Measurements from ENCODE around the gene GUCD1. TPM values are rescaled to one million over a fixed set of nuclear protein-coding genes. Genes with fewer than 3 reads are reported as not detected.

Gene GUCD1
- total RNA-seq = 112 and 153 TPM in 2 replicates

DNA sequence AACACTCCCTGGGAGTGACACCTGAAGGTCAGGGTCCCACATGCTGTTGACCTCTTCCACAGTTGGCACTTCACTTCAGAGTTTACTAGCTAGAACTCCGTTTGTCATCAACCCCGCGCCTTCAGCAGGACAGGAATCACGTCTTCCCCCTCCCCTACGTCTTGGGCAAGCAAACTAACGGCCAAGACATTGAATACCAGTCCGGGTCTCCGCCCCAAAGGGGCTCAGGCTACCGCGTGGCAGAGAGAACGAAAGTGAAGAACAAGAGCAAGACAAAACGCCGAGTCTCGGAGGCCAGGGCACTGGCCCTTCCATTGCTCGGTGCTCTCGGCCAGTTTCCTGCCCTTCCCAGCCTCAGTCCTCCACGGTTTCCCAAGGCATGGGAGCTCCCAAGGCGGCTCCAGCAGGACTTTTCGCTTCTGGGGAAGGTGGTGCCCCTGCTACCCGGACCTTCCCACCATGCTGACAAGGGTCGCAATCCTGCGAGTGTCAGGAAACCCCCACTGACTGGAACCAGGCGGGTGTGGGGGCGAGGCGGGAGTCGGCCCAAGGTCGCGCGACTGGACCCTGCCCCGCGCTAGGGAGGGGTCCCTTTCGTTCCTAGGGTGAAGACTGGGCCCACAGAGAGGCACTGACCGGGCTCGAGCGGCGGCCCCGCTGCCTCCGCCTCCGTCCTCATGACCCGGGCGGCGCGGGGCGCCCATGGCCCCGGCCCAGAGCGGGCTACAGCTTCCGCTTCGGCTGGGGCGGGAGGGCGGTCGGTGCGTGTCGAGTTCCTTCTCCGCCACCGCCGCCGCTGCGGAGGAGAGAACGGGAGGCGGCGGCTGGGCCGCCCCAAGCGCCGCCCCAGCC lies at the start of gene GUCD1:
Gene GUCD1, minus strand, starts transcription at position 826 of the 852 bp plus-strand sequence. Its CDS starts 147 bp downstream, at position 679.

DNA sequence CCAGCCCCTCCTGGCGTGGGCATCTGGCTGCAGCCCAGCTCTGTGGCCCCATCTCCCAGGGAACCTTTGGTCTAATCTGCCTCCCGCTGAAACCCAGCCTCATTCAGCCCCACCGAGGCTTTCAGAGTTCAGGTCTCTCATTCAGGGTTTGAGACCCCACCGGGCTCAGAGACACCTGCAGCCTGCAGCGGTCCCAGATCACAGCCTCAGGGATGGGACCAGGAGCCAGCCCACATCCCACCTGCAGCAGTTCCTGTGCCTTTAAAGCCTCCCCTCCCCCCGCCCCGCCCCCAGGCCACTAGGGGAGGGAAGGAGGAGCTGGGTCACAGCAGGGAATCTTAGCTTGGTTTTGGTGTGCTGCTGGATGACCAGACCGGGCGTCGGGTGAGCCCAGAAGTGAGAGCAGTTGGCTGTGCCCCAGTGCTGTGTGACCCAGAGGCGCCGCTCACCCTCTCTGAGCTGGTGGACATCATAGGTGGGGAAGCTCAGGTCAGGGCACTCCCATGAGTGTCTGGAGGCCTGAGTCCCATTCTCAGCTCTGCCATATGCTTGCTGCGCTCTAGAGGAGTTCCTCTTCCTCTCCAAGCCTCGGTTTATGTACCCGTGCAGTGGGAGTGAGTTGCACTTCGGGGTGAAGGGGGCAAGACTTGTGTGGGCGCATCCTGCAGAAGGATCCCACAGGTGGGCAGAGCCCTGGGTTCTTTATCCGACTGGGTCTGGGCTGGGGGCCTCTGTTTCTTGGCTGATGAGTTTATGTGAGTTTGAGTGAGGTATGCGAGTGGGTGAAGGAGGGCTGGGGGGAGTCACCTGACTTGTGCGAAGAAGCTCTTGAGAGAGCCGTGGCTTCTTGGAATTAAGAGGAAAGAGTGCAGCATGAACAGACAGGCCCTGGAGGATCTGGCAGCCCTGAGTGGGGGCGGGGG lies 48.2 kb upstream of the GUCD1 start, which contains the start of gene GGT1:
Gene GGT1, plus strand, starts transcription at position 347 of the 923 bp plus-strand sequence. CDS start 7,889 bp downstream, outside the sequence.

GRCh38 chr22:24592851-24593558 lies 38.1 kb upstream of the GUCD1 start, which contains the start of gene LRRC75B:
Gene LRRC75B, minus strand, starts transcription at chr22:24593073. Its CDS starts 34 bp downstream, at chr22:24593039.

DNA sequence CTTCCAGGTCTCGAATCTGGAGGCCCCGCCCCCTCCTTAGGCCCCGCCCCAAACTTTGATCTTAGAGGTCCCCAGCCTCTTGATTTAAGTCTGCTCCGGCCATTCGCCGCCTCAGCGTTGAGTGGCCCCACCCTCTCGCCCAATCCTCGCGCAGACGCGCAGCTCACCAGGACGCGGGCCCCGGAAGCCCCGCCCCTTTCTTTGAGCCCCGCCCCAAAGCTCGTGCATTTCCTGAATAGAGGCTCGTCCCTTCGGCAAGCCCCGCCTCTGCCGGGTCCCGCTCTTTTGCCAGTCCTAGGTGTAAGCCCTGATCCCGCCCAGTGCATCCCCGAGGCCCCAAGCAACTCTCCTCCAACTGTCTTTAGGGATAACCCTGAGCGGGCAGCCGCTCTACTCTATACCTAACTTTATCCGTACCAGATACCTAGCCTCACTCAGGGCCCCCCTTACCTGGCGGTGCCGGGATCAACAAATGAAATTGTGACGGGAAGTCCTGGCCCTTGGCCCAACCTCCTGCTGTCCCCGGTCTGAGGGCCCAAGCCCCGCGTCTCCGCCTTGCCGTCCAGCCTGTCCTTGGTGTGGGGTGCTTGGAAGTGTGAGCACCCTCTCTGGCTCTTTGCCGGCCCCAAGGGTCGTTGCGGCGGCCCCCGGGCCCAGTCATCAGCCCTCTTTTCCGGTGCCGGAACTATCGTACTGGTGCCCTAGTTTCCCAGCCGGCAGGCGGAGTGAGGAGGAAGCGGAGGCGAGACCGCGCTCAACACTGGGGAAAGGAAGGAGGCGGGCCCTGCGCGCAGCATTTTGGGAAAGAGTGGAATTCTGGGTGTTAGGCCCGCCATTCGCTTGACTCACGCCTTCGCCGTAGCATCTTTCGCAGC lies 464 bp upstream of the GUCD1 start, which contains the start of gene SNRPD3:
Gene SNRPD3, plus strand, starts transcription at position 835 of the 875 bp plus-strand sequence. CDS start 1,676 bp downstream, outside the sequence.

DNA sequence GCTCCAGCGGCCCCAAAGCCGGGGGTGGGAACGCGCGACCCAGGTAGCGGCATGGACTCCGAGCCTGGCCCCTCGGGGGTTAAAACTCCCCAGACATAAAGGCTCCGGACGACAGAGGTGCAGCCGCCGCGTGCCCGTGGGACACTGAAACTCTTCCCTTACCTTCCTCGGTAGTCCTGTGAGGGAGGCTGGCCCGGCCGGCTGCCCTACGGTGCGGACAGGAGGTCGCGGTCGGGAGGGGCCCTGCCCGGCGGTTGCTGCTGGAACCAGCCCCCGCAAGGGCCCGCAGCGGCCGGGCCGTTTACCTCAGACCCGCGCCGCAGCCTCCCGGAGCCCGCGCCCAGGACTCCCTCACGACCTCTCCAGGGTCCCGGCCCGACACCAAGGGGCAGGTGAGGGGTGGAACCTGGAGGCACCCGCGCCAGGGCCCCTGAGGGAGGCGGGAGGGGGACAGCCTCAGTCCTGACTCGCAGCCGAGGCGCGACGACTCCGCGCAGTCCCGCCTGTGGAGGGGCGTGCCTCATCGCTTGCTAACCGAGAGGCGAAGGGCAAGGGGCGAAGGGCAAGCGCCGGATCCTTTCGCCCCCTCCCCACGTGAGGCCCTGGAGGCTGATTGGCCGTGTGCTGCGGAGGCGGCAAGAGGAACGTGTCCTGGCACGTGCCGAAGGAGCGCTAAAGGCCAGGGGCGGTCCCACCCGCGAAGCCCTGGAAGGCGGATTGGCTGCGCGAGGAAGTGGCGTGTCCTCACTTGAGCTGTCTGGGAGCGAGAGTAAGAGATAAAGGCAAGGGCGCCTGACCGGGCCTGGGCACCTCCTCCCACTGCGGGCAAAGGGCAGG lies 60.2 kb downstream of the GUCD1 start, which contains the start of gene UPB1:
Gene UPB1, plus strand, starts transcription at position 805 of the 837 bp plus-strand sequence. CDS start 72 bp downstream, outside the sequence.

Other genes with a start within 250 kb of the GUCD1 start
- gene ADORA2A, start 127.5 kb downstream of the GUCD1 start, total RNA-seq = 0.54 and 3.1 TPM in 2 replicates
- not detected in 2 replicates for gene UPB1, start 59.8 kb downstream of the GUCD1 start, total RNA-seq
- gene SNRPD3, start 861 bp upstream of the GUCD1 start, total RNA-seq = 84.4 and 105 TPM in 2 replicates
- 6.7 and 8.2 TPM in 2 replicates for gene LRRC75B, start 37.9 kb upstream of the GUCD1 start, total RNA-seq
- 2.0 TPM in 2 replicates for gene GGT1, start 48.1 kb upstream of the GUCD1 start, total RNA-seq
- under 0.01 TPM in 1 of 2 replicates, not detected in the other for gene PIWIL3, start 219.6 kb upstream of the GUCD1 start, total RNA-seq

All from placental epithelial cell (primary cell).